ENCODE data around the gene ZSWIM6.

ZSWIM6 gene

DNA sequence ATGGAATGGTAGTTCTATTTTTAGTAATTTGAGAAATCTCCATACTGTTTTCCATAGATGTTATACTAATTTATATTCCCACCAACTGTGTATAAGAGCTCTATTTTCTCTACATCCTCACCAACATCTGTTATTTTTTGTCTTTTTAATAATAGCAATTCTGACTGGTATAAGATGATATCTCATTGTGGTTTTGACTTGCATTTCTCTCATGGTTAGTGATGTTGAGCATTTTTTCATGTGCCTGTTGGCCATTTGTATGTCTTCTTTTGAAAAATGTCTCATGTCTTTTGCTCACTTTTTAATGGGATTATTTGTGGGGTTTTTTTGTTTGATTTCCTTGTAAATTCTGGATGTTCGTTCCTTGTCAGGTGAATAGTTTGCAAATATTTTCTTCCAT is 154.4 kb downstream of the ZSWIM6 start:
- H3K27ac ChIP-seq = no peak overlapping the region
- no peak for TF ChIP-seq ZFX (IDR thresholded peaks at IDR 0.05; ENCODE audit: borderline replicate concordance)
- TF ChIP-seq, protein P1, sequence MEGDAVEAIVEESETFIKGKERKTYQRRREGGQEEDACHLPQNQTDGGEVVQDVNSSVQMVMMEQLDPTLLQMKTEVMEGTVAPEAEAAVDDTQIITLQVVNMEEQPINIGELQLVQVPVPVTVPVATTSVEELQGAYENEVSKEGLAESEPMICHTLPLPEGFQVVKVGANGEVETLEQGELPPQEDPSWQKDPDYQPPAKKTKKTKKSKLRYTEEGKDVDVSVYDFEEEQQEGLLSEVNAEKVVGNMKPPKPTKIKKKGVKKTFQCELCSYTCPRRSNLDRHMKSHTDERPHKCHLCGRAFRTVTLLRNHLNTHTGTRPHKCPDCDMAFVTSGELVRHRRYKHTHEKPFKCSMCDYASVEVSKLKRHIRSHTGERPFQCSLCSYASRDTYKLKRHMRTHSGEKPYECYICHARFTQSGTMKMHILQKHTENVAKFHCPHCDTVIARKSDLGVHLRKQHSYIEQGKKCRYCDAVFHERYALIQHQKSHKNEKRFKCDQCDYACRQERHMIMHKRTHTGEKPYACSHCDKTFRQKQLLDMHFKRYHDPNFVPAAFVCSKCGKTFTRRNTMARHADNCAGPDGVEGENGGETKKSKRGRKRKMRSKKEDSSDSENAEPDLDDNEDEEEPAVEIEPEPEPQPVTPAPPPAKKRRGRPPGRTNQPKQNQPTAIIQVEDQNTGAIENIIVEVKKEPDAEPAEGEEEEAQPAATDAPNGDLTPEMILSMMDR (IDR thresholded peaks at IDR 0.05) = no peak

DNA sequence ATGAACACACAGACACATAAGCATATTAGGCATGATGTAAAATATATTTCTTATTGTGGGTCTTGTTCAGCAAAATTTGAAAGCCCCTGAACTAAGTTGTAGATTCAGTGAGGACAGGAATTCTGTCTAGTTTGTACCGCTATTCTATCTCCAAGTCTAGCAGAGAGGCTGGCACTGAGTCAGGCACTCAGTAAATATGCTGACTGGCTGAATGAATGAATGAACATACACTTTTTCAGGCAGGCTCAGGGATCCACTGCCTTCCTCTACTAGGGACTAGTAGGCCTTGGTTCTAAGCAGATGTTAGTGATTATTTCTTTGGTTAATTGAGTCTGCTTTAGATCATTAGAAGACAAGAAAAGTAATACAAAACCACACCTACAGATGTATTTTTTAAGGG is 157.5 kb downstream of the ZSWIM6 start:
- H3K27ac ChIP-seq = no peak overlapping the region
- no peak for TF ChIP-seq ZFX (IDR thresholded peaks at IDR 0.05; ENCODE audit: borderline replicate concordance)
- TF ChIP-seq, protein P1 (IDR thresholded peaks at IDR 0.05) = no peak

DNA sequence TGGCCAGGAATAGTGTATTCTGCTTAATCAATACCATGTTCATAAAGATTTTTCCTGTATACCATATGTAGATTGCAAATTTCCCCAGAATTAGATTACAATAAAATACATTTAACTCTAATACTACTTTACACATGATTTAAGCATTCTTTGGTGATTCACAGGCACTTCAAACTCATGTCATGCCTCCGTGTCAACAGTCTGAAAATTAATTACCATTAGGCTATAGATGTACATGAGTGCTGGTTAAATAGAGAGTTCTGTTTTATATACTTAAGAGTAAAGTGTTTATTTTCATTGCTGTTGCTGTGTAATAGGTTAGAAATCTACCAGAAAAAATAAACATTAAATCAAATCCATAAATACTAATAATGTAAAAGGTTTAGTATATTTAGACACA is 159.8 kb downstream of the ZSWIM6 start:
- H3K27ac ChIP-seq = no peak overlapping the region
- no peak for TF ChIP-seq ZFX (IDR thresholded peaks at IDR 0.05; ENCODE audit: borderline replicate concordance)
- TF ChIP-seq, protein P1 (IDR thresholded peaks at IDR 0.05) = no peak

DNA sequence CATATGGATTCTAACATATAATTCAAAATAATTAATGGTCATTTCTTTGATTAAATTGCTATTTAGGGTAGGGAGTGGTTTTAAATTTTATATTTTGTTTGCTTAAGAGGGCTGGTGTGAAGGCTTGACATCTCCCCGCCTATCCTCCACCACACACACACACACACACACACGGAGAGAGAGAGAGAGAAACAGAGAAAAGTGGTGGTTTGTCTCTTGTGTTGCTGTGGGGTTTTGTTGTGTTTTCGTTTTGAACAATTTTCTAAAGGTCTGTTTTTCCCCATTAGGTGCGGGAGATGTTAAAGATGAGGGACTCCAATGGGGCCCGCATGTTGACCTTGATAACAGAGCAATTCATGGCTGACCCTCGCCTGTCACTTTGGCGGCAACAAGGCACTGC is 161.9 kb downstream of the ZSWIM6 start:
- no peak for TF ChIP-seq ZFX (IDR thresholded peaks at IDR 0.05; ENCODE audit: borderline replicate concordance)
- TF ChIP-seq, protein P1 (IDR thresholded peaks at IDR 0.05) = no peak

DNA sequence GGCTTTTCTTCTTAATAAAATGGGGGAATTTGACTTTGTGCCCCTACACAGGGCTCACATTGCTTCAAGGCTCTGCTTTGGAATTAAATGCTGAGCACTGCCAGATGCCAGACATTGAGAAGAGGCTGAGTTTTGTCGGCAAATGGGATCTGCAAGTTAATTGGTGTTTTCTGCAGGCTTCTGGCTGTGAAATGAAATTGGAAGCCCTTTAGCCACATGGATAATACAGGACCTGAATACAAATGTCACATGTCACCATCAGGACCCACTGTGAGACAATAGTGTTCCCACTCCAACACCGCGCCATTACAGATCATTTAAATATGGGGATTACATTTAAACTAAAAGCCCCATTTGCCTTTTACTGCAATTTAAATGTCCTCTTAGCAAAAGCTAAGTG is 164.4 kb downstream of the ZSWIM6 start:
- no peak for TF ChIP-seq ZFX (IDR thresholded peaks at IDR 0.05; ENCODE audit: borderline replicate concordance)
- TF ChIP-seq, protein P1 (IDR thresholded peaks at IDR 0.05) = no peak

More for the DNA sequence above, 161.9 kb downstream of the ZSWIM6 start:
- H3K27ac ChIP-seq = no peak overlapping the region

DNA sequence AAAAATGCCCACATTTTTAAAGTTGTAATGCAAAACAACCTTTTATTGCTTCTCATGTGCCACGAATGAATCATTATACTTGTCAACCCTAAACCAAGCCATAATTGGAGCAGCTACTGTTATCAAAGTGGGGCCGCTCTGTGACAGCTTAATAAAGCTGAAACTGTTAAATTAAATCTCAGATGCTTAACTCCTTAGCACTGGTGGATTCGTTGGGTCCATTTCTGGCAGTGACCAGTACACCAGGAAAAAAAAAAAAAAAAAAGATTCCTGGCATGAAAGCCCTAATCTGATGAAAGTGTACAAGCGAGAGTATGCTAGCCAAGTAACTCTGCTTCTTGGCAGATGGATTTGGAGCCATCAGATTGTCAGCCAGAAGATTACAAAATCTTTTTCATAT is 164.8 kb downstream of the ZSWIM6 start:
- H3K27ac ChIP-seq = no peak overlapping the region
- TF ChIP-seq ZFX (IDR thresholded peaks at IDR 0.05; ENCODE audit: borderline replicate concordance) = no peak
- TF ChIP-seq, protein P1 (IDR thresholded peaks at IDR 0.05) = no peak

More for the DNA sequence above, 164.4 kb downstream of the ZSWIM6 start:
- no peak overlapping the region for H3K27ac ChIP-seq

DNA sequence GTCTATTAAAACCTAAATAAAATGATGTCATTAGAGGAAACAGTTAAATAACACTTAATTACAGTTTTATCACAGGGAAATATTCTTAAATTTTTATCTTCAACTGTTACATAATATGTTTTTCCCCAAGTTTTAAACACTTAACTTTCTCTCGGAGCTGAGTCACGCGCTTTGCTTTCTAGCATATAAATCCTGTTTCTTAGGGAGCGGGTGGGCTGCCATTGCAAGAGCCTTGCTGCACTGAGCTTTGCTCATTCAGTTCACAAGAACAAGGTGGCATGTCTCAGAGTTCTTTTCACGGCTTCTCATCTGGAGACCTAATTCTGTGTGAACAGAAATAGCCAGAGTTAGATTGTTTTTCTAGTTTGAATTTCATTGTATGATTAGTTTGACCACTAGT is 166.1 kb downstream of the ZSWIM6 start:
- TF ChIP-seq ZFX (IDR thresholded peaks at IDR 0.05; ENCODE audit: borderline replicate concordance) = no peak
- H3K27ac ChIP-seq = no peak overlapping the region

DNA sequence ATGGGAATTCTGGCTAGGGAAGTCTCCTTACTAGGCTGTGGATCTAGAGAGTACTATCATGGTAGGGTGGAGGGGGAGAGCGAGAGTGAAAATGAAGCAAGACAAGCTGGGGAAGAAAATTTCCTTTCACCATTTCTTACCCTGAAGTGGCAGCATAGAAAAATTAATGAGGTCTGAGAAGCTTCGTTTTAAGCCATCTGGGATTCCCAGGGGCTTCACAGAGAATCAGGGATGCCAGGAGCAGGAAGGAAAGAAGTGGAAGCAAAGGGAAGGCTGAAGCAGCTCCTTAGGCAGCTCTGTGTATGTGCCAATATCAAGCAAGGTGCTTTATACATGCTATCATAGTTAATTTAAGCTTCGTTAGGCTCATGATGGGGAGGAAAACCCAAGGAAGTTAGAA is 169.9 kb downstream of the ZSWIM6 start:
- H3K27ac ChIP-seq = no peak overlapping the region
- TF ChIP-seq ZFX (IDR thresholded peaks at IDR 0.05; ENCODE audit: borderline replicate concordance) = no peak
- TF ChIP-seq, protein P1 (IDR thresholded peaks at IDR 0.05) = no peak

Data from 22Rv1 (cell line).